ENCODE results near the gene CEMIP2.

CEMIP2 gene

GRCh38 chr9:71774920-71775319 lies 6.6 kb upstream of the CEMIP2 start:
- DNase-seq = no peak

- DNase-seq = no peak
These were observed 4.4 kb upstream of the CEMIP2 start for GRCh38 chr9:71772726-71773125.

- no peak for DNase-seq
These were observed 1.9 kb upstream of the CEMIP2 start for GRCh38 chr9:71770170-71770569.

- DNase-seq = peak in 42 of 51 donors; percentile 6 to 80 (median 45)
These were observed 1.2 kb upstream of the CEMIP2 start for GRCh38 chr9:71769175-71770161.

- peak in 4 of 51 donors; percentile 1 to 38 (median 24) for DNase-seq
These were observed 464 bp downstream of the CEMIP2 start for GRCh38 chr9:71767776-71768321.

GRCh38 chr9:71767163-71767775 lies 1.0 kb downstream of the CEMIP2 start:
- DNase-seq = peak in 1 of 51 donors; percentile 38

- DNase-seq = peak in 1 of 51 donors; percentile 15
These were observed 1.6 kb downstream of the CEMIP2 start for GRCh38 chr9:71766663-71767062.

GRCh38 chr9:71765693-71766092 lies 2.6 kb downstream of the CEMIP2 start:
- DNase-seq = no peak

GRCh38 chr9:71764891-71765290 lies 3.4 kb downstream of the CEMIP2 start:
- DNase-seq = no peak

GRCh38 chr9:71764463-71764862 lies 3.9 kb downstream of the CEMIP2 start:
- DNase-seq = no peak

- no peak for DNase-seq
These were observed 4.5 kb downstream of the CEMIP2 start for GRCh38 chr9:71763832-71764231.

- no peak for DNase-seq
These were observed 5.2 kb downstream of the CEMIP2 start for GRCh38 chr9:71762900-71763653.

- no peak for DNase-seq
These were observed 6.4 kb downstream of the CEMIP2 start for GRCh38 chr9:71761938-71762353.

- DNase-seq = peak in 7 of 51 donors; percentile 1 to 9 (median 3)
These were observed 7.4 kb downstream of the CEMIP2 start for GRCh38 chr9:71760901-71761300.

- no peak for DNase-seq
These were observed 9.5 kb downstream of the CEMIP2 start for GRCh38 chr9:71758785-71759184.

GRCh38 chr9:71758277-71758676 lies 10.0 kb downstream of the CEMIP2 start:
- no peak for DNase-seq

- DNase-seq = no peak
These were observed 11.6 kb downstream of the CEMIP2 start for GRCh38 chr9:71756753-71757152.

GRCh38 chr9:71755869-71756268 lies 12.4 kb downstream of the CEMIP2 start:
- no peak for DNase-seq

GRCh38 chr9:71755230-71755629 lies 13.1 kb downstream of the CEMIP2 start:
- no peak for DNase-seq

GRCh38 chr9:71754151-71754550 lies 14.2 kb downstream of the CEMIP2 start:
- no peak for DNase-seq

GRCh38 chr9:71752928-71753327 lies 15.4 kb downstream of the CEMIP2 start:
- no peak for DNase-seq

- DNase-seq = no peak
These were observed 16.0 kb downstream of the CEMIP2 start for GRCh38 chr9:71752352-71752751.

Data from hypothalamus (tissue), 51 donors.